ENCODE results near the gene C6orf52. TPM values are rescaled to one million over a fixed set of nuclear protein-coding genes. Genes with fewer than 3 reads are reported as not detected.

The C6orf52 gene
- total and polyA plus RNA-seq, 9 of the 15 experiments (the other 6 are each of a cell fraction or from before 2014, with no cell fraction given), result 6.7 to 37.0 (median 11.1) TPM

DNA sequence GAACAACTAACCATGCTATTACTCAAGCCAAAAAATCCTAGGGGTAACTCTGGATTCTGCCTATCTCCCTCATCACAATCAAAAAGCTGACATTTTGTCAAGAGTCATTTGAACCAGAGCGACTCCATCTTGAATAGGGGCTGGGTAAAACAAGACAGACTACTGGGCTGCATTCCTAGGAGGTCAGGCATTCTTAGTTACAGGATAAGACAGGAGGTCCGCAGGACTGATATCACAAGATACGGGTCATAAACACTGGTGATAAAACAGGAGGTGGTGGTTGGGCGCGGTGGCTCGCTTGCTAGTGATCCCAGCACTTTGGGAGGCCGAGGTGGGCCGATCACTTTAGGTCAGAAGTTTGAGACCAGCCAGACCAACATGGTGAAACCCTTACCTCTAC lies 32.2 kb downstream of the C6orf52 start (continued):
- TF ChIP-seq, protein P1, sequence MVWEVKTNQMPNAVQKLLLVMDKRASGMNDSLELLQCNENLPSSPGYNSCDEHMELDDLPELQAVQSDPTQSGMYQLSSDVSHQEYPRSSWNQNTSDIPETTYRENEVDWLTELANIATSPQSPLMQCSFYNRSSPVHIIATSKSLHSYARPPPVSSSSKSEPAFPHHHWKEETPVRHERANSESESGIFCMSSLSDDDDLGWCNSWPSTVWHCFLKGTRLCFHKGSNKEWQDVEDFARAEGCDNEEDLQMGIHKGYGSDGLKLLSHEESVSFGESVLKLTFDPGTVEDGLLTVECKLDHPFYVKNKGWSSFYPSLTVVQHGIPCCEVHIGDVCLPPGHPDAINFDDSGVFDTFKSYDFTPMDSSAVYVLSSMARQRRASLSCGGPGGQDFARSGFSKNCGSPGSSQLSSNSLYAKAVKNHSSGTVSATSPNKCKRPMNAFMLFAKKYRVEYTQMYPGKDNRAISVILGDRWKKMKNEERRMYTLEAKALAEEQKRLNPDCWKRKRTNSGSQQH (CRISPR knock-in tag; IDR thresholded peaks at IDR 0.05), result 0 out of 2 replicates have a peak, but pooled peaks have one; percentile 60
- TF ChIP-seq E2F3 (CRISPR knock-in tag; IDR thresholded peaks at IDR 0.05) (peak; percentile 82; the same call in 1 of the 2 replicates), BRD9 (IDR thresholded peaks at IDR 0.05; ENCODE audit: low read depth, partially characterized antibody) (no peak), ZNF764 (CRISPR knock-in tag; IDR thresholded peaks at IDR 0.05; ENCODE audit: low read depth) (0 out of 2 replicates have a peak, but pooled peaks have one; percentile 20), CHCHD3 (CRISPR knock-in tag; IDR thresholded peaks at IDR 0.05) (no peak), NR2F6 (CRISPR knock-in tag; IDR thresholded peaks at IDR 0.05) (no peak), BCL6 (CRISPR knock-in tag; IDR thresholded peaks at IDR 0.05) (peak; percentile 91; the same call in 1 of the 2 replicates), SMAD4 (CRISPR knock-in tag; conservative IDR thresholded peaks at IDR 0.05) (peak; percentile 84), PTTG1 (tag; IDR thresholded peaks at IDR 0.05; ENCODE audit: low read depth) (peak; percentile 92), CREM (IDR thresholded peaks at IDR 0.05; ENCODE audit: low read depth) (no peak), ZNF431 (CRISPR knock-in tag; IDR thresholded peaks at IDR 0.05) (no peak)
- TF ChIP-seq, protein P2, sequence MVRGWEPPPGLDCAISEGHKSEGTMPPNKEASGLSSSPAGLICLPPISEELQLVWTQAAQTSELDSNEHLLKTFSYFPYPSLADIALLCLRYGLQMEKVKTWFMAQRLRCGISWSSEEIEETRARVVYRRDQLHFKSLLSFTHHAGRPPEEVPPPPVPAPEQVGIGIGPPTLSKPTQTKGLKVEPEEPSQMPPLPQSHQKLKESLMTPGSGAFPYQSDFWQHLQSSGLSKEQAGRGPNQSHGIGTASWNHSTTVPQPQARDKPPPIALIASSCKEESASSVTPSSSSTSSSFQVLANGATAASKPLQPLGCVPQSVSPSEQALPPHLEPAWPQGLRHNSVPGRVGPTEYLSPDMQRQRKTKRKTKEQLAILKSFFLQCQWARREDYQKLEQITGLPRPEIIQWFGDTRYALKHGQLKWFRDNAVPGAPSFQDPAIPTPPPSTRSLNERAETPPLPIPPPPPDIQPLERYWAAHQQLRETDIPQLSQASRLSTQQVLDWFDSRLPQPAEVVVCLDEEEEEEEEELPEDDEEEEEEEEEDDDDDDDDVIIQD (CRISPR knock-in tag; IDR thresholded peaks at IDR 0.05), result 0 out of 2 replicates have a peak, but pooled peaks have one; percentile 69
- TF ChIP-seq, protein P3, sequence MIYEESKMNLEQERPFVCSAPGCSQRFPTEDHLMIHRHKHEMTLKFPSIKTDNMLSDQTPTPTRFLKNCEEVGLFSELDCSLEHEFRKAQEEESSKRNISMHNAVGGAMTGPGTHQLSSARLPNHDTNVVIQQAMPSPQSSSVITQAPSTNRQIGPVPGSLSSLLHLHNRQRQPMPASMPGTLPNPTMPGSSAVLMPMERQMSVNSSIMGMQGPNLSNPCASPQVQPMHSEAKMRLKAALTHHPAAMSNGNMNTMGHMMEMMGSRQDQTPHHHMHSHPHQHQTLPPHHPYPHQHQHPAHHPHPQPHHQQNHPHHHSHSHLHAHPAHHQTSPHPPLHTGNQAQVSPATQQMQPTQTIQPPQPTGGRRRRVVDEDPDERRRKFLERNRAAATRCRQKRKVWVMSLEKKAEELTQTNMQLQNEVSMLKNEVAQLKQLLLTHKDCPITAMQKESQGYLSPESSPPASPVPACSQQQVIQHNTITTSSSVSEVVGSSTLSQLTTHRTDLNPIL (CRISPR knock-in tag; IDR thresholded peaks at IDR 0.05), result peak; percentile 73; the same call in 1 of the 2 replicates
- TF ChIP-seq, protein P4, sequence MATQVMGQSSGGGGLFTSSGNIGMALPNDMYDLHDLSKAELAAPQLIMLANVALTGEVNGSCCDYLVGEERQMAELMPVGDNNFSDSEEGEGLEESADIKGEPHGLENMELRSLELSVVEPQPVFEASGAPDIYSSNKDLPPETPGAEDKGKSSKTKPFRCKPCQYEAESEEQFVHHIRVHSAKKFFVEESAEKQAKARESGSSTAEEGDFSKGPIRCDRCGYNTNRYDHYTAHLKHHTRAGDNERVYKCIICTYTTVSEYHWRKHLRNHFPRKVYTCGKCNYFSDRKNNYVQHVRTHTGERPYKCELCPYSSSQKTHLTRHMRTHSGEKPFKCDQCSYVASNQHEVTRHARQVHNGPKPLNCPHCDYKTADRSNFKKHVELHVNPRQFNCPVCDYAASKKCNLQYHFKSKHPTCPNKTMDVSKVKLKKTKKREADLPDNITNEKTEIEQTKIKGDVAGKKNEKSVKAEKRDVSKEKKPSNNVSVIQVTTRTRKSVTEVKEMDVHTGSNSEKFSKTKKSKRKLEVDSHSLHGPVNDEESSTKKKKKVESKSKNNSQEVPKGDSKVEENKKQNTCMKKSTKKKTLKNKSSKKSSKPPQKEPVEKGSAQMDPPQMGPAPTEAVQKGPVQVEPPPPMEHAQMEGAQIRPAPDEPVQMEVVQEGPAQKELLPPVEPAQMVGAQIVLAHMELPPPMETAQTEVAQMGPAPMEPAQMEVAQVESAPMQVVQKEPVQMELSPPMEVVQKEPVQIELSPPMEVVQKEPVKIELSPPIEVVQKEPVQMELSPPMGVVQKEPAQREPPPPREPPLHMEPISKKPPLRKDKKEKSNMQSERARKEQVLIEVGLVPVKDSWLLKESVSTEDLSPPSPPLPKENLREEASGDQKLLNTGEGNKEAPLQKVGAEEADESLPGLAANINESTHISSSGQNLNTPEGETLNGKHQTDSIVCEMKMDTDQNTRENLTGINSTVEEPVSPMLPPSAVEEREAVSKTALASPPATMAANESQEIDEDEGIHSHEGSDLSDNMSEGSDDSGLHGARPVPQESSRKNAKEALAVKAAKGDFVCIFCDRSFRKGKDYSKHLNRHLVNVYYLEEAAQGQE (IDR thresholded peaks at IDR 0.05; ENCODE audit: borderline replicate concordance), result no peak
- TF ChIP-seq, protein P4 (CRISPR knock-in tag; IDR thresholded peaks at IDR 0.05; ENCODE audit: low read depth), result 0 out of 2 replicates have a peak, but pooled peaks have one; percentile 44
